ENCODE measurements around the gene NAPB.

The NAPB gene

GRCh38 chr20:23401051-23401450 is 20.2 kb downstream of the NAPB start:
- Histone ChIP-seq H3K4me1 (ENCODE audit: insufficient read depth, low read length) (peaks cover 14% of the 10 kb centered on the region), H3K27me3 (ENCODE audit: control insufficient read depth in 1 of 2, insufficient read depth in 2 of 2, low read length in 2 of 2) (no peaks in the 10 kb centered on the region), H3K9ac (ENCODE audit: low read length) (no peak overlapping the region), H3K36me3 (ENCODE audit: insufficient read depth, low read length) (no peaks in the 10 kb centered on the region), H3K9me3 (ENCODE audit: low read length) (no peaks in the 10 kb centered on the region), H3K4me3 (ENCODE audit: low read depth in 1 of 2, low read length in 2 of 2) (no peak overlapping the region), H3K27ac (ENCODE audit: low read depth, low read length) (no peak overlapping the region)

GRCh38 chr20:23399568-23400241 is 21.6 kb downstream of the NAPB start:
- H3K36me3 ChIP-seq (ENCODE audit: insufficient read depth, low read length), result peaks cover 5% of the 10 kb centered on the region

GRCh38 chr20:23397961-23398360 is 23.3 kb downstream of the NAPB start:
- no peak overlapping the region for H3K27ac ChIP-seq (ENCODE audit: low read depth, low read length)
- H3K36me3 ChIP-seq (ENCODE audit: insufficient read depth, low read length), result peaks cover 23% of the 10 kb centered on the region
- H3K9ac ChIP-seq (ENCODE audit: low read length), result no peak overlapping the region
- no peaks in the 10 kb centered on the region for H3K27me3 ChIP-seq (ENCODE audit: control insufficient read depth in 1 of 2, insufficient read depth in 2 of 2, low read length in 2 of 2)
- H3K9me3 ChIP-seq (ENCODE audit: low read length), result no peaks in the 10 kb centered on the region
- H3K4me3 ChIP-seq (ENCODE audit: low read depth in 1 of 2, low read length in 2 of 2), result no peak overlapping the region
- H3K4me1 ChIP-seq (ENCODE audit: insufficient read depth, low read length), result peaks cover 5% of the 10 kb centered on the region

More at GRCh38 chr20:23399568-23400241, 21.6 kb downstream of the NAPB start:
- Histone ChIP-seq H3K4me3 (ENCODE audit: low read depth in 1 of 2, low read length in 2 of 2) (no peak overlapping the region), H3K9ac (ENCODE audit: low read length) (no peak overlapping the region), H3K9me3 (ENCODE audit: low read length) (no peaks in the 10 kb centered on the region), H3K27ac (ENCODE audit: low read depth, low read length) (no peak overlapping the region), H3K4me1 (ENCODE audit: insufficient read depth, low read length) (peaks cover 14% of the 10 kb centered on the region), H3K27me3 (ENCODE audit: control insufficient read depth in 1 of 2, insufficient read depth in 2 of 2, low read length in 2 of 2) (no peaks in the 10 kb centered on the region)

- no peaks in the 10 kb centered on the region for H3K9me3 ChIP-seq (ENCODE audit: low read length)
- no peak overlapping the region for H3K4me3 ChIP-seq (ENCODE audit: low read depth in 1 of 2, low read length in 2 of 2)
- H3K4me1 ChIP-seq (ENCODE audit: insufficient read depth, low read length), result peaks cover 5% of the 10 kb centered on the region
- no peak overlapping the region for H3K9ac ChIP-seq (ENCODE audit: low read length)
- H3K27ac ChIP-seq (ENCODE audit: low read depth, low read length), result no peak overlapping the region
- H3K36me3 ChIP-seq (ENCODE audit: insufficient read depth, low read length), result peaks cover 28% of the 10 kb centered on the region
- H3K27me3 ChIP-seq (ENCODE audit: control insufficient read depth in 1 of 2, insufficient read depth in 2 of 2, low read length in 2 of 2), result no peaks in the 10 kb centered on the region
Measured at GRCh38 chr20:23396950-23397627, 24.2 kb downstream of the NAPB start.

GRCh38 chr20:23393996-23394775 is 27.1 kb downstream of the NAPB start:
- Histone ChIP-seq H3K27ac (ENCODE audit: low read depth, low read length) (no peak overlapping the region), H3K4me1 (ENCODE audit: insufficient read depth, low read length) (peaks cover 5% of the 10 kb centered on the region)

GRCh38 chr20:23391707-23392310 is 29.5 kb downstream of the NAPB start:
- Histone ChIP-seq H3K4me3 (ENCODE audit: low read depth in 1 of 2, low read length in 2 of 2) (no peak overlapping the region), H3K36me3 (ENCODE audit: insufficient read depth, low read length) (peaks cover 42% of the 10 kb centered on the region), H3K27me3 (ENCODE audit: control insufficient read depth in 1 of 2, insufficient read depth in 2 of 2, low read length in 2 of 2) (no peaks in the 10 kb centered on the region), H3K4me1 (ENCODE audit: insufficient read depth, low read length) (peaks cover under 1% of the 10 kb centered on the region), H3K27ac (ENCODE audit: low read depth, low read length) (no peak overlapping the region), H3K9me3 (ENCODE audit: low read length) (no peaks in the 10 kb centered on the region), H3K9ac (ENCODE audit: low read length) (no peak overlapping the region)

More at GRCh38 chr20:23393996-23394775, 27.1 kb downstream of the NAPB start:
- H3K27me3 ChIP-seq (ENCODE audit: control insufficient read depth in 1 of 2, insufficient read depth in 2 of 2, low read length in 2 of 2), result no peaks in the 10 kb centered on the region
- no peak overlapping the region for H3K4me3 ChIP-seq (ENCODE audit: low read depth in 1 of 2, low read length in 2 of 2)
- H3K36me3 ChIP-seq (ENCODE audit: insufficient read depth, low read length), result peaks cover 39% of the 10 kb centered on the region
- H3K9me3 ChIP-seq (ENCODE audit: low read length), result no peaks in the 10 kb centered on the region
- no peak overlapping the region for H3K9ac ChIP-seq (ENCODE audit: low read length)

- Histone ChIP-seq H3K9me3 (ENCODE audit: low read length) (no peaks in the 10 kb centered on the region), H3K36me3 (ENCODE audit: insufficient read depth, low read length) (peaks cover 42% of the 10 kb centered on the region)
Measured at GRCh38 chr20:23390091-23390774, 31.1 kb downstream of the NAPB start.

GRCh38 chr20:23387118-23387443 is 34.2 kb downstream of the NAPB start:
- H3K9me3 ChIP-seq (ENCODE audit: low read length), result no peaks in the 10 kb centered on the region
- H3K27ac ChIP-seq (ENCODE audit: low read depth, low read length), result no peak overlapping the region
- H3K4me1 ChIP-seq (ENCODE audit: insufficient read depth, low read length), result no peaks in the 10 kb centered on the region
- H3K4me3 ChIP-seq (ENCODE audit: low read depth in 1 of 2, low read length in 2 of 2), result no peak overlapping the region
- H3K27me3 ChIP-seq (ENCODE audit: control insufficient read depth in 1 of 2, insufficient read depth in 2 of 2, low read length in 2 of 2), result no peaks in the 10 kb centered on the region
- peaks cover 13% of the 10 kb centered on the region for H3K36me3 ChIP-seq (ENCODE audit: insufficient read depth, low read length)
- H3K9ac ChIP-seq (ENCODE audit: low read length), result no peak overlapping the region

More at GRCh38 chr20:23390091-23390774, 31.1 kb downstream of the NAPB start:
- no peaks in the 10 kb centered on the region for H3K27me3 ChIP-seq (ENCODE audit: control insufficient read depth in 1 of 2, insufficient read depth in 2 of 2, low read length in 2 of 2)
- H3K9ac ChIP-seq (ENCODE audit: low read length), result no peak overlapping the region
- H3K4me3 ChIP-seq (ENCODE audit: low read depth in 1 of 2, low read length in 2 of 2), result no peak overlapping the region
- no peak overlapping the region for H3K27ac ChIP-seq (ENCODE audit: low read depth, low read length)
- H3K4me1 ChIP-seq (ENCODE audit: insufficient read depth, low read length), result no peaks in the 10 kb centered on the region

- H3K9me3 ChIP-seq (ENCODE audit: low read length), result no peaks in the 10 kb centered on the region
- peaks cover 3% of the 10 kb centered on the region for H3K4me1 ChIP-seq (ENCODE audit: insufficient read depth, low read length)
- H3K9ac ChIP-seq (ENCODE audit: low read length), result no peak overlapping the region
- H3K27ac ChIP-seq (ENCODE audit: low read depth, low read length), result no peak overlapping the region
- no peak overlapping the region for H3K4me3 ChIP-seq (ENCODE audit: low read depth in 1 of 2, low read length in 2 of 2)
- H3K36me3 ChIP-seq (ENCODE audit: insufficient read depth, low read length), result peaks cover 8% of the 10 kb centered on the region
- H3K27me3 ChIP-seq (ENCODE audit: control insufficient read depth in 1 of 2, insufficient read depth in 2 of 2, low read length in 2 of 2), result no peaks in the 10 kb centered on the region
Measured at GRCh38 chr20:23386304-23387117, 34.8 kb downstream of the NAPB start.

GRCh38 chr20:23381876-23382275 is 39.4 kb downstream of the NAPB start:
- H3K9me3 ChIP-seq (ENCODE audit: low read length), result no peaks in the 10 kb centered on the region
- H3K4me1 ChIP-seq (ENCODE audit: insufficient read depth, low read length), result peaks cover 5% of the 10 kb centered on the region
- H3K36me3 ChIP-seq (ENCODE audit: insufficient read depth, low read length), result peaks cover 17% of the 10 kb centered on the region
- H3K9ac ChIP-seq (ENCODE audit: low read length), result no peak overlapping the region
- H3K27ac ChIP-seq (ENCODE audit: low read depth, low read length), result no peak overlapping the region
- no peaks in the 10 kb centered on the region for H3K27me3 ChIP-seq (ENCODE audit: control insufficient read depth in 1 of 2, insufficient read depth in 2 of 2, low read length in 2 of 2)
- H3K4me3 ChIP-seq (ENCODE audit: low read depth in 1 of 2, low read length in 2 of 2), result no peak overlapping the region

All from muscle layer of colon (tissue), 2 donors.